ENCODE data around the gene C2CD3. TPM values are rescaled to one million over a fixed set of nuclear protein-coding genes. Genes with fewer than 3 reads are reported as not detected.

C2CD3 gene
- total and polyA plus RNA-seq, 2 experiments from 2014 or later: 7.3 to 9.2 TPM

- peak; percentile 9 for DNase-seq
Observed at GRCh38 chr11:74147199-74147929, 23.4 kb downstream of the C2CD3 start.

GRCh38 chr11:74144592-74144991 is 26.2 kb downstream of the C2CD3 start:
- WGBS, 2 experiments (ENCODE audit: low coverage in 1 of 2, low lambda C conversion rate in 2 of 2, missing lambda C conversion rate in 2 of 2): 99% methylated on average over 4 of the region's 4 CpGs
- no peak overlapping the region for H3K27ac ChIP-seq
- H3K36me3 ChIP-seq (ENCODE audit: low read depth): no peaks in the 10 kb centered on the region
- 0 out of 2 replicates have a peak, but pooled peaks cover 5% of the 10 kb centered on the region for H3K79me2 ChIP-seq (ENCODE audit: insufficient read depth)
- H3K9me2 ChIP-seq (ENCODE audit: insufficient read depth): no peaks in the 10 kb centered on the region
- H3K9ac ChIP-seq: no peak overlapping the region
- in situ Hi-C loops (cut with MboI): no loop called here
- peaks cover 16% of the 10 kb centered on the region for H3F3A ChIP-seq (ENCODE audit: insufficient read depth)
- H3K4me2 ChIP-seq (ENCODE audit: unreplicated experiment): no peak overlapping the region
- DNase-seq: no peak
- H4K20me1 ChIP-seq (ENCODE audit: insufficient read depth): no peaks in the 10 kb centered on the region
- H3K9me3 ChIP-seq (ENCODE audit: low read depth): no peaks in the 10 kb centered on the region
- no peak for TF ChIP-seq EZH2 (IDR thresholded peaks at IDR 0.05; ENCODE audit: insufficient read depth, poor library complexity, severe bottlenecking)
- no peak for TF ChIP-seq EZH2phosphoT487 (IDR thresholded peaks at IDR 0.05; ENCODE audit: insufficient read depth, low read depth)
- H3K27me3 ChIP-seq (replicated peaks; ENCODE audit: insufficient read depth): no peaks in the 10 kb centered on the region
- no peak overlapping the region for H2AFZ ChIP-seq
- H3K4me3 ChIP-seq: no peak overlapping the region
- H3K4me1 ChIP-seq (ENCODE audit: insufficient read depth): peaks cover 35% of the 10 kb centered on the region

More at GRCh38 chr11:74147199-74147929, 23.4 kb downstream of the C2CD3 start:
- in situ Hi-C loops (cut with MboI): no loop called here
- Histone ChIP-seq H3K27me3 (replicated peaks; ENCODE audit: insufficient read depth) (no peaks in the 10 kb centered on the region), H3K9ac (no peak overlapping the region), H3K4me2 (ENCODE audit: unreplicated experiment) (no peak overlapping the region), H2AFZ (no peak overlapping the region), H3K4me1 (ENCODE audit: insufficient read depth) (peaks cover 18% of the 10 kb centered on the region), H3K27ac (no peak overlapping the region), H3F3A (ENCODE audit: insufficient read depth) (no peaks in the 10 kb centered on the region), H3K36me3 (ENCODE audit: low read depth) (no peaks in the 10 kb centered on the region), H3K4me3 (no peak overlapping the region), H3K9me3 (ENCODE audit: low read depth) (no peaks in the 10 kb centered on the region), H3K79me2 (ENCODE audit: insufficient read depth) (peaks cover 23% of the 10 kb centered on the region; the same call in 1 of the 2 replicates), H3K9me2 (ENCODE audit: insufficient read depth) (no peaks in the 10 kb centered on the region), H4K20me1 (ENCODE audit: insufficient read depth) (no peaks in the 10 kb centered on the region)
- TF ChIP-seq EZH2phosphoT487 (IDR thresholded peaks at IDR 0.05; ENCODE audit: insufficient read depth, low read depth) (no peak), EZH2 (IDR thresholded peaks at IDR 0.05; ENCODE audit: insufficient read depth, poor library complexity, severe bottlenecking) (no peak)
- WGBS, 2 experiments (ENCODE audit: low coverage in 1 of 2, low lambda C conversion rate in 2 of 2, missing lambda C conversion rate in 2 of 2): 67 to 71% methylated on average over 5 of the region's 5 CpGs

- no peaks in the 10 kb centered on the region for H3K9me2 ChIP-seq (ENCODE audit: insufficient read depth)
- no peak for TF ChIP-seq EZH2 (IDR thresholded peaks at IDR 0.05; ENCODE audit: insufficient read depth, poor library complexity, severe bottlenecking)
- no peak for TF ChIP-seq EZH2phosphoT487 (IDR thresholded peaks at IDR 0.05; ENCODE audit: insufficient read depth, low read depth)
- H3K36me3 ChIP-seq (ENCODE audit: low read depth): no peaks in the 10 kb centered on the region
- H3K4me1 ChIP-seq (ENCODE audit: insufficient read depth): peaks cover 49% of the 10 kb centered on the region
- H4K20me1 ChIP-seq (ENCODE audit: insufficient read depth): no peaks in the 10 kb centered on the region
- no peak overlapping the region for H3K4me2 ChIP-seq (ENCODE audit: unreplicated experiment)
- no peak overlapping the region for H2AFZ ChIP-seq
- 86 to 92% methylated on average over 3 of the region's 3 CpGs for WGBS, 2 experiments (ENCODE audit: low coverage in 1 of 2, low lambda C conversion rate in 2 of 2, missing lambda C conversion rate in 2 of 2)
- no peak overlapping the region for H3K4me3 ChIP-seq
- H3K9ac ChIP-seq: no peak overlapping the region
- H3F3A ChIP-seq (ENCODE audit: insufficient read depth): peaks cover 35% of the 10 kb centered on the region
- in situ Hi-C loops (cut with MboI): no loop called here
- H3K79me2 ChIP-seq (ENCODE audit: insufficient read depth): 0 out of 2 replicates have a peak, but pooled peaks cover 5% of the 10 kb centered on the region
- DNase-seq: peak; percentile 30
- no peak overlapping the region for H3K27ac ChIP-seq
- H3K9me3 ChIP-seq (ENCODE audit: low read depth): no peaks in the 10 kb centered on the region
- H3K27me3 ChIP-seq (replicated peaks; ENCODE audit: insufficient read depth): no peaks in the 10 kb centered on the region
Observed at GRCh38 chr11:74142624-74143023, 28.2 kb downstream of the C2CD3 start.

- WGBS, 2 experiments (ENCODE audit: low coverage in 1 of 2, low lambda C conversion rate in 2 of 2, missing lambda C conversion rate in 2 of 2): 97 to 99% methylated on average over 3 of the region's 3 CpGs
- Histone ChIP-seq H3K4me2 (ENCODE audit: unreplicated experiment) (no peak overlapping the region), H3K9me3 (ENCODE audit: low read depth) (no peaks in the 10 kb centered on the region), H3K27ac (no peak overlapping the region), H3K27me3 (replicated peaks; ENCODE audit: insufficient read depth) (no peaks in the 10 kb centered on the region), H3K4me1 (ENCODE audit: insufficient read depth) (peaks cover 43% of the 10 kb centered on the region), H3K9ac (no peak overlapping the region), H3K4me3 (no peak overlapping the region), H3K36me3 (ENCODE audit: low read depth) (0 out of 2 replicates have a peak, but pooled peaks cover 3% of the 10 kb centered on the region), H2AFZ (no peak overlapping the region), H3F3A (ENCODE audit: insufficient read depth) (peaks cover 36% of the 10 kb centered on the region), H3K79me2 (ENCODE audit: insufficient read depth) (0 out of 2 replicates have a peak, but pooled peaks cover 5% of the 10 kb centered on the region), H3K9me2 (ENCODE audit: insufficient read depth) (no peaks in the 10 kb centered on the region), H4K20me1 (ENCODE audit: insufficient read depth) (no peaks in the 10 kb centered on the region)
- DNase-seq: no peak
- in situ Hi-C loops (cut with MboI): no loop called here
- TF ChIP-seq EZH2phosphoT487 (IDR thresholded peaks at IDR 0.05; ENCODE audit: insufficient read depth, low read depth) (no peak), EZH2 (IDR thresholded peaks at IDR 0.05; ENCODE audit: insufficient read depth, poor library complexity, severe bottlenecking) (no peak)
Observed at GRCh38 chr11:74141908-74142307, 28.9 kb downstream of the C2CD3 start.
